Ovary (tissue), 9 donors: Measurements from ENCODE around the gene NNT. TPM values are rescaled to one million over a fixed set of nuclear protein-coding genes. Genes with fewer than 3 reads are reported as not detected.

Experiments
- DNase-seq, 5 donors: peaks; one replicate each; pipeline ENCODE4 v3.0.0-alpha.2; 2019 to 2020
- H3K27ac ChIP-seq, 2 donors: fragments of 200-600 bp; one replicate each; pipeline versions ENCODE4 v1.5.1 to v1.8.0; 2019 to 2022
- H3K27me3 ChIP-seq: fragments of 200-600 bp; one replicate; pipeline ENCODE4 v1.8.0; 2022
- H3K36me3 ChIP-seq: fragments of 200-600 bp; sonication (generic); one replicate; pipeline ENCODE4 v1.5.1; 2019
- H3K4me1 ChIP-seq: one replicate; pipeline ENCODE4 v1.8.1; 2013; ENCODE audit warnings: mild to moderate bottlenecking, moderate library complexity; ENCODE audit not compliant: insufficient read depth
- H3K4me3 ChIP-seq: fragments of 200-600 bp; sonication (generic); one replicate; pipeline ENCODE4 v1.5.1; 2017
- H3K9me3 ChIP-seq, 2 donors: fragments of 200-600 bp in 1 of 2; sonication (generic) in 1 of 2; one replicate each; pipeline versions ENCODE4 v1.5.1 to v1.8.1; 2013 to 2019; ENCODE audit warnings: mild to moderate bottlenecking in 1 of 2, moderate library complexity in 1 of 2
- EP300 ChIP-seq: sonication (generic); formaldehyde crosslinking; IDR thresholded peaks from one replicate; pipeline ENCODE4 v1.6.1; 2017; ENCODE audit warnings: antibody characterized with exemption
- POLR2A ChIP-seq: fragments of 450-650 bp; IDR thresholded peaks from one replicate; pipeline ENCODE4 v1.6.1; 2017; ENCODE audit warnings: antibody characterized with exemption, mild to moderate bottlenecking, moderate library complexity
- WGBS, 3 donors: extraction: QIAGEN DNeasy Blood & Tissue Kit in 1 of 3; methylation state at CpG; one replicate each; pipeline versions ENCODE4 v1.1.5 to v1.1.7; 2013 to 2017; 5-methylcytosine and 5-hydroxymethylcytosine counted together
- intact Hi-C, 4 donors: fragments of 100-400 bp; cut with DNase I; formaldehyde crosslinking; loops; one replicate each; pipeline versions ENCODE4 v1.11.0 to v1.15.1; 2022 to 2023
- polyA plus RNA-seq, 2 donors: library from polyadenylated mRNA; stranded (reverse); fragments of 200-250 nt in 1 of 2; fragments of 350-450 nt in 1 of 2; fragmentation: Illumina TruSeq in 1 of 2; extraction: RNeasy Lipid Tissue Mini Kit (QIAGEN cat#74804) in 1 of 2; gene quantifications; one replicate each; pipeline ENCODE4 v1.2.3, GENCODE V29; 2013 to 2014
- total RNA-seq, 7 donors: library from RNA; depleted of rRNA in 2 of 7; stranded (reverse); fragments of >200 nt in 2 of 7; fragmentation: NEBNext Ultra II Directional in 3 of 7; extraction: Animal tissue kit (Norgen Biotek cat#: 25700) in 3 of 7; gene quantifications; one replicate each; pipeline versions ENCODE4 v1.1.0 to v1.2.4, GENCODE V29; 2016 to 2023
- TF ChIP-seq, protein P1 (sequence below), 3 donors: fragments of 450-650 bp in 2 of 3; fragments of 200-600 bp in 1 of 3; IDR thresholded peaks; one replicate each; pipeline versions ENCODE4 v1.5.1 to v1.8.0; 2016 to 2022; ENCODE audit warnings: antibody characterized with exemption in 3 of 3, mild to moderate bottlenecking in 1 of 3
- donor health status: DM: no; HTN: no; CAD: no; lungs with moderate emphysema.
- donor health status: DM: no; HTN: no; CAD: no.
- donor health status: Bipolar disorder and iron deficiency.
- donor health status: DM: yes; HTN: yes; CAD: no.
- donor health status: DM: no; HTN: no; CAD: no.
- donor health status: DM: yes; HTN: yes; CAD: no.

NNT gene
- total and polyA plus RNA-seq, 9 donors, result 12.2 to 51.9 (median 38.5) TPM

DNA sequence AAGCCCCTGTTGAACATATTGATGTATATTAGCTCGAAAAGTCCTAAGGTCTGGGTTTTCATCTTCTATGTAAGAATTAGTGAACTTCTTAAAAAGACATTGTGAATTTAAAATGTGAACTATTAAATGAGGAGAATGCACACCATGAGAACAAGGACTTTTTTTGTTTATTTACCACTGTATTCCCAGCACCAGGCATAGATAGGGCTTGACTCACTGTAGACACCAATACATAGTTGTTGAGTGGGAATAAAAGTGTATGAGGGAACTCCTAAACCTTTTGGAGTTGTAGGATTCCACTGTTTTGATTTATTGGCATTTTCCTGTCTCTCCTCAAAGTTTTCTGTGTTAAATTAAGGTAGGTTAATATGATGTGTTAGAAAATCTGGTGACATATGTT lies 40.3 kb downstream of the NNT start:
- TF ChIP-seq POLR2A (no peak), EP300 (no peak)
- TF ChIP-seq, protein P1, sequence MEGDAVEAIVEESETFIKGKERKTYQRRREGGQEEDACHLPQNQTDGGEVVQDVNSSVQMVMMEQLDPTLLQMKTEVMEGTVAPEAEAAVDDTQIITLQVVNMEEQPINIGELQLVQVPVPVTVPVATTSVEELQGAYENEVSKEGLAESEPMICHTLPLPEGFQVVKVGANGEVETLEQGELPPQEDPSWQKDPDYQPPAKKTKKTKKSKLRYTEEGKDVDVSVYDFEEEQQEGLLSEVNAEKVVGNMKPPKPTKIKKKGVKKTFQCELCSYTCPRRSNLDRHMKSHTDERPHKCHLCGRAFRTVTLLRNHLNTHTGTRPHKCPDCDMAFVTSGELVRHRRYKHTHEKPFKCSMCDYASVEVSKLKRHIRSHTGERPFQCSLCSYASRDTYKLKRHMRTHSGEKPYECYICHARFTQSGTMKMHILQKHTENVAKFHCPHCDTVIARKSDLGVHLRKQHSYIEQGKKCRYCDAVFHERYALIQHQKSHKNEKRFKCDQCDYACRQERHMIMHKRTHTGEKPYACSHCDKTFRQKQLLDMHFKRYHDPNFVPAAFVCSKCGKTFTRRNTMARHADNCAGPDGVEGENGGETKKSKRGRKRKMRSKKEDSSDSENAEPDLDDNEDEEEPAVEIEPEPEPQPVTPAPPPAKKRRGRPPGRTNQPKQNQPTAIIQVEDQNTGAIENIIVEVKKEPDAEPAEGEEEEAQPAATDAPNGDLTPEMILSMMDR (IDR thresholded peaks at IDR 0.05), result no peak
- no peak overlapping the region for H3K27ac ChIP-seq
- 97 to 100% (median 98%) methylated on average over 1 of the region's 1 CpG for whole genome bisulfite sequencing, 3 donors

DNA sequence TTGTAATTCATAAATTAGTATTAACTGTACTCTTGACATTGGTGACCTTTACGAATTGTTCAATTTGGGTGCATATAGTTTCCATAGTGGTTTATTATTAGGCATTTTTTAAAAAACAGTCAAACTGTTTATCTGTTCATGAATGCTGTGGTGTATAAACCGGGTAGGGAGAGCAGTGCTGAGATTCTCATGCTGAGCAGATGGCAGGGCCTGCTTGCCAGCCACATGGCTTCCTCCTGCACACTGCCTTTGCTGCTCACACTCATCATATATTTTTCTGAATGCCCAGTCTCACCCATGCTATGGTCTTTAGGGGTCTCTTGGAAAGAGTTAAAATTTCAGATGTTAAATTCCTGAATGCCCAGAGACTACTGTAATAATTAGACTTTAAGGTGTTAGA lies 40.8 kb downstream of the NNT start:
- Histone ChIP-seq H3K4me1 (no peaks in the 10 kb centered on the region), H3K27ac (no peak overlapping the region), H3K27me3 (no peaks in the 10 kb centered on the region), H3K36me3 (no peaks in the 10 kb centered on the region), H3K9me3 (no peaks in the 10 kb centered on the region), H3K4me3 (no peak overlapping the region)
- no peak for DNase-seq
- WGBS, 3 donors, result 74 to 87% (median 76%) methylated on average over 2 of the region's 2 CpGs
- TF ChIP-seq, protein P1 (IDR thresholded peaks at IDR 0.05), result no peak
- TF ChIP-seq POLR2A (no peak), EP300 (no peak)
- intact Hi-C loops, result no loop called here

More for the DNA sequence above, 40.3 kb downstream of the NNT start:
- H3K36me3 ChIP-seq, result no peaks in the 10 kb centered on the region
- intact Hi-C loops, result no loop called here
- no peak overlapping the region for H3K4me3 ChIP-seq
- no peaks in the 10 kb centered on the region for H3K4me1 ChIP-seq
- DNase-seq, result no peak
- no peaks in the 10 kb centered on the region for H3K9me3 ChIP-seq
- no peaks in the 10 kb centered on the region for H3K27me3 ChIP-seq

DNA sequence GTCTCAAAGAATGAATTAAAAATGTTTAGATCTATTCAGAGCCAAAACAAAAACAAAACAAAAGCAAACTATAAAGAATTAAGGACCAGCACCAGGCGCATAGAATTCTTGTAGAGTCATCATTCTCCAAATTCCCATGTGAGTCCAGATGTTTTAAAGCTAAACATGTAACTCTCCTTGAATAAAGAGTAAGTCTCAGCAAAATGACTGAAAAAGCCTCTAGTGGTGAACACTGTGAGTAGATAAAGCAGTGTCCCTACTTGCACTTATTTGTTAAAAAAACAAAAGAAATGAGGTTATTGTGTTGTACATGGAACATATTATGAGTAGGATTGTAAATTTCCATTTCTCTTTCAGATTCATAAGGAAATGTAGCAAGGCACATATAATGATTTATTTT lies 44.0 kb downstream of the NNT start:
- H3K9me3 ChIP-seq, result no peaks in the 10 kb centered on the region
- intact Hi-C loops, result no loop called here
- H3K27ac ChIP-seq, result no peak overlapping the region
- DNase-seq, result no peak
- TF ChIP-seq, protein P1 (IDR thresholded peaks at IDR 0.05), result no peak
- TF ChIP-seq EP300 (no peak), POLR2A (no peak)
- no peak overlapping the region for H3K4me3 ChIP-seq
- H3K36me3 ChIP-seq, result no peaks in the 10 kb centered on the region
- WGBS, 3 donors, result 10 to 48% (median 40%) methylated on average over 1 of the region's 1 CpG
- H3K27me3 ChIP-seq, result no peaks in the 10 kb centered on the region
- no peaks in the 10 kb centered on the region for H3K4me1 ChIP-seq

DNA sequence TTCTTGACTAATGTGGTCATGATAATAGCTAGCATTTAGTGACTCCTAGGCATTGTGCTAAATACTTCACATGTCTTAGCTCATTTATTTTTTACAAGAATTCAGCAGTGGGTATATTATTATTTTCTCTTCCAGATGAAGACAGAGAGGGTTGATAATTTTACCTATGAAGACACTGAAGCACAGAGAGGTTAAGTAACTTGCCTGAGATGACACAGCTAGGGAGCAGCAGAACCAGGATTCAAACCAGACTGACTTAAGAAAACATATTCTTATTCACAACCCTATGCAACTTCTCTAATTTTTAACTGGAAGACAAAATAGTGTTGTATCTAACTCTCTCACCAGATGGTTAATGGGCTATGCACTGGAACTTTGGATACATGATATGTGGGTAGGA lies 44.8 kb downstream of the NNT start:
- no peak overlapping the region for H3K27ac ChIP-seq
- TF ChIP-seq, protein P1 (IDR thresholded peaks at IDR 0.05), result no peak
- TF ChIP-seq EP300, result no peak
- no peak for TF ChIP-seq POLR2A
- no peaks in the 10 kb centered on the region for H3K4me1 ChIP-seq
- H3K27me3 ChIP-seq, result no peaks in the 10 kb centered on the region
- H3K4me3 ChIP-seq, result no peak overlapping the region
- intact Hi-C loops, result no loop called here
- H3K36me3 ChIP-seq, result no peaks in the 10 kb centered on the region
- no peaks in the 10 kb centered on the region for H3K9me3 ChIP-seq
- no peak for DNase-seq
